Liver (tissue), 9 donors: ENCODE data around the gene FAM185A. TPM values are rescaled to one million over a fixed set of nuclear protein-coding genes. Genes with fewer than 3 reads are reported as not detected.
A peak's percentile ranks its signal among the peaks of the same experiment; 100 is the strongest.

Source experiments
- DNase-seq: peaks from one replicate; pipeline ENCODE4 v3.0.0-alpha.2; 2017; ENCODE audit warnings: low spot score
- H3K27ac ChIP-seq, 2 donors: one replicate each; pipeline ENCODE4 v1.7.0; 2013; ENCODE audit warnings: inconsistent platforms in 2 of 2, low read length in 2 of 2, control low read depth in 1 of 2, low read depth in 1 of 2, mild to moderate bottlenecking in 1 of 2
- H3K27me3 ChIP-seq, 4 donors: one replicate each; pipeline versions ENCODE4 v1.6.1 to v1.7.0; 2013; ENCODE audit warnings: low read length in 3 of 4, inconsistent platforms in 1 of 4, mild to moderate bottlenecking in 1 of 4, moderate library complexity in 1 of 4; ENCODE audit not compliant: control insufficient read depth in 4 of 4, insufficient read depth in 4 of 4
- H3K36me3 ChIP-seq, 4 donors: one replicate each; pipeline versions ENCODE4 v1.6.1 to v1.7.0; 2013; ENCODE audit warnings: low read length in 3 of 4, mild to moderate bottlenecking in 3 of 4, low read depth in 1 of 4, moderate library complexity in 1 of 4; ENCODE audit not compliant: control insufficient read depth in 4 of 4, insufficient read depth in 3 of 4
- H3K4me1 ChIP-seq, 4 donors: one replicate each; pipeline versions ENCODE4 v1.6.1 to v1.7.0; 2013; ENCODE audit warnings: low read length in 3 of 4, mild to moderate bottlenecking in 3 of 4, moderate library complexity in 1 of 4; ENCODE audit not compliant: control insufficient read depth in 4 of 4, insufficient read depth in 4 of 4
- H3K4me3 ChIP-seq, 3 donors: one replicate each; pipeline versions ENCODE4 v1.6.1 to v1.7.0; 2013; ENCODE audit warnings: low read length in 3 of 3, control low read depth in 1 of 3, low read depth in 1 of 3, mild to moderate bottlenecking in 1 of 3
- H3K9ac ChIP-seq, 2 donors: one replicate each; pipeline ENCODE4 v1.7.0; 2013; ENCODE audit warnings: low read length in 2 of 2, mild to moderate bottlenecking in 2 of 2, moderate library complexity in 2 of 2, control low read depth in 1 of 2, low read depth in 1 of 2
- H3K9me3 ChIP-seq, 4 donors: one replicate each; pipeline versions ENCODE4 v1.6.1 to v1.7.0; 2013; ENCODE audit warnings: low read length in 3 of 4; ENCODE audit not compliant: control insufficient read depth in 4 of 4
- ATF3 ChIP-seq: IDR thresholded peaks from 2 replicates; pipeline ENCODE4 v1.6.1; 2016; ENCODE audit warnings: antibody characterized with exemption
- EGR1 ChIP-seq, 2 donors: IDR thresholded peaks; 2 replicates each; pipeline ENCODE4 v1.6.1; 2016 to 2018; ENCODE audit warnings: antibody characterized with exemption in 2 of 2, low read depth in 2 of 2
- FOXA1 ChIP-seq: IDR thresholded peaks from 2 replicates; pipeline ENCODE4 v1.6.1; 2016; ENCODE audit warnings: antibody characterized with exemption
- FOXA2 ChIP-seq: IDR thresholded peaks from 2 replicates; pipeline ENCODE4 v1.6.1; 2016; ENCODE audit warnings: antibody characterized with exemption
- GABPA ChIP-seq, 2 donors: IDR thresholded peaks in 1 of 2; conservative IDR thresholded peaks in 1 of 2; 2 replicates each; pipeline ENCODE4 v1.6.1; 2016; ENCODE audit warnings: antibody characterized with exemption in 2 of 2, mild to moderate bottlenecking in 1 of 2, moderate library complexity in 1 of 2
- HNF4A ChIP-seq, 2 donors: conservative IDR thresholded peaks; 2 replicates each; pipeline ENCODE4 v1.6.1; 2016; ENCODE audit warnings: antibody characterized with exemption in 2 of 2, mild to moderate bottlenecking in 2 of 2
- HNF4G ChIP-seq: IDR thresholded peaks from 2 replicates; pipeline ENCODE4 v1.6.1; 2016; ENCODE audit warnings: antibody characterized with exemption
- JUND ChIP-seq, 2 donors: IDR thresholded peaks; 2 replicates each; pipeline ENCODE4 v1.6.1; 2016; ENCODE audit warnings: antibody characterized with exemption in 2 of 2
- NR2F2 ChIP-seq: IDR thresholded peaks from 2 replicates; pipeline ENCODE4 v1.6.1; 2016; ENCODE audit warnings: antibody characterized with exemption
- RAD21 ChIP-seq, 2 donors: IDR thresholded peaks; 2 replicates each; pipeline ENCODE4 v1.6.1; 2016; ENCODE audit warnings: antibody characterized with exemption in 2 of 2, mild to moderate bottlenecking in 2 of 2
- RXRA ChIP-seq, 2 donors: IDR thresholded peaks; 2 replicates each; pipeline ENCODE4 v1.6.1; 2017 to 2018; ENCODE audit warnings: antibody characterized with exemption in 2 of 2, mild to moderate bottlenecking in 1 of 2
- TAF1 ChIP-seq: conservative IDR thresholded peaks from 2 replicates; pipeline ENCODE4 v1.6.1; 2016; ENCODE audit warnings: antibody characterized with exemption, mild to moderate bottlenecking
- YY1 ChIP-seq: IDR thresholded peaks from 2 replicates; pipeline ENCODE4 v1.6.1; 2016; ENCODE audit warnings: antibody characterized with exemption, mild to moderate bottlenecking
- ZBTB33 ChIP-seq: IDR thresholded peaks from 2 replicates; pipeline ENCODE4 v1.6.1; 2016; ENCODE audit warnings: antibody characterized with exemption
- WGBS: extraction: QIAGEN DNeasy Blood & Tissue Kit; methylation state at CpG from one replicate; pipeline ENCODE4 v1.1.7; 2013; 5-methylcytosine and 5-hydroxymethylcytosine counted together
- polyA plus RNA-seq, 2 donors: library from polyadenylated mRNA; stranded (reverse) in 1 of 2; unstranded in 1 of 2; fragments of 200-250 nt in 1 of 2; fragments of >200 nt in 1 of 2; fragmentation: Nextera tagmentation in 1 of 2; extraction: Ambion mirVana in 1 of 2; gene quantifications; one replicate each; pipeline versions ENCODE4 v1.2.1 to v1.2.3, GENCODE V29; 2013 to 2015
- total RNA-seq, 2 donors: library from RNA; depleted of rRNA; stranded (reverse); fragments of >200 nt; gene quantifications; one replicate each; pipeline ENCODE4 v1.2.3, GENCODE V29; 2014
- TF ChIP-seq, protein P1 (sequence below): IDR thresholded peaks from 2 replicates; pipeline ENCODE4 v1.6.1; 2016; ENCODE audit warnings: antibody characterized with exemption
- donor health status: healthy.
- donor health status: healthy.
- donor health status: healthy.
- donor health status: healthy.
- donor health status: healthy.

The FAM185A gene
- total and polyA plus RNA-seq, 4 donors = 6.3 to 20.7 (median 7.3) TPM

GRCh38 chr7:102829075-102829474 lies 80.3 kb downstream of the FAM185A start:
- Histone ChIP-seq H3K4me1 (no peaks in the 10 kb centered on the region), H3K27me3 (no peaks in the 10 kb centered on the region), H3K4me3 (no peak overlapping the region), H3K36me3 (peaks cover 0 to 11% (median 9%) of the 10 kb centered on the region in 4 donors), H3K9ac (no peak overlapping the region), H3K27ac (no peak overlapping the region), H3K9me3 (no peaks in the 10 kb centered on the region)
- TF ChIP-seq HNF4A (conservative IDR thresholded peaks at IDR 0.05) (no peak), EGR1 (IDR thresholded peaks at IDR 0.05; ENCODE audit: low read depth in 2 of 2) (no peak), RXRA (IDR thresholded peaks at IDR 0.05) (no peak)
- WGBS = 99% methylated on average over 3 of the region's 3 CpGs
- DNase-seq = no peak

GRCh38 chr7:102830197-102830596 lies 81.4 kb downstream of the FAM185A start:
- H3K27ac ChIP-seq = no peak overlapping the region
- no peaks in the 10 kb centered on the region for H3K4me1 ChIP-seq
- TF ChIP-seq HNF4A (conservative IDR thresholded peaks at IDR 0.05) (no peak), TAF1 (no peak), GABPA (IDR thresholded peaks at IDR 0.05 in 1 of 2, conservative IDR thresholded peaks at IDR 0.05 in 1 of 2) (no peak), FOXA1 (no peak), YY1 (no peak), RXRA (IDR thresholded peaks at IDR 0.05) (no peak), NR2F2 (no peak), HNF4G (no peak), JUND (IDR thresholded peaks at IDR 0.05) (no peak), ZBTB33 (no peak), ATF3 (no peak)
- TF ChIP-seq, protein P1, sequence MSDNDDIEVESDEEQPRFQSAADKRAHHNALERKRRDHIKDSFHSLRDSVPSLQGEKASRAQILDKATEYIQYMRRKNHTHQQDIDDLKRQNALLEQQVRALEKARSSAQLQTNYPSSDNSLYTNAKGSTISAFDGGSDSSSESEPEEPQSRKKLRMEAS = no peak
- H3K4me3 ChIP-seq = no peak overlapping the region
- no peaks in the 10 kb centered on the region for H3K9me3 ChIP-seq
- DNase-seq = no peak
- no peak overlapping the region for H3K9ac ChIP-seq
- H3K36me3 ChIP-seq = peaks cover 0 to 11% (median 9%) of the 10 kb centered on the region in 4 donors
- WGBS = 85% methylated on average over 2 of the region's 2 CpGs
- H3K27me3 ChIP-seq = no peaks in the 10 kb centered on the region

DNA sequence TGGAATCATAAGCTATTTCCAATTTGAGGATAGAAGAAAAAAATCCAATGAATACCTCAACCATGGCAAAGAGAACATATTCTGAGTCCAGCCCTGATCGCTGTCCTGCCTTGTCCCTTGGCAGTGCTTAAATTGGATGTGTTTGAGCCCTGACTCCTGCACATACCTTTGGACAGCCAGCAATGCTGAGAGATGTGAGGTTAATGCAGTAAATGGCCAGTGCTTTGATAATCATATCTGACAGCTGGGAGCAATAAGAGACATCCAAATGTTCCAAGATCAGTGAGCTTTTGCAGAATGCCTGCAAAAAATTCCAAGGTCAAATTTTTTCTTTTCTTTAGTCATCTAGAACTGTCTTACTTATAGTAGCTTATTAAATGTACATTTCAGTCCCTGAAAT lies 83.9 kb downstream of the FAM185A start:
- Histone ChIP-seq H3K4me1 (no peaks in the 10 kb centered on the region), H3K9me3 (no peaks in the 10 kb centered on the region), H3K27ac (no peak overlapping the region), H3K4me3 (no peak overlapping the region), H3K27me3 (no peaks in the 10 kb centered on the region), H3K9ac (no peak overlapping the region), H3K36me3 (peaks cover 0 to 11% (median 6%) of the 10 kb centered on the region in 4 donors)
- no peak for TF ChIP-seq FOXA1
- TF ChIP-seq NR2F2 = peak; percentile 9
- WGBS = 88% methylated on average over 1 of the region's 1 CpG
- no peak for DNase-seq

DNA sequence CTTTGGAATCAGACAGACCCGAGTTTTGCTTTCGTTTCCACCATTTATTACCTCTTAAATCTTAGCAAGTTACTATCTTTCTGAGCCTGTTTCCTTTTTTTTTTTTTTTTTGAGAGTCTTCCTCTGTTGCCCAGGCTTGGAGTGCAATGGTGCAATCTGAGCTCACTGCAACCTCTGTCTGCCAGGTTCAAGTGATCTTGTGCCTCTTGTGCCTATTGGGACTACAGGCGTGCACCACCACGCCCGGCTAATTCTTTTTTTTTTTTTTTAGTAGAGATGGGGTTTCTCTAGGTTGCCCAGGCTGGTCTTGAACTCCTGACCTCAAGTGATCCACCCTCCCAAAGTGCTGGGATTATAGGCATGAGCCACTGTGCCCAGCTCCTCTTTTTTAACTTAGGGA lies 84.5 kb downstream of the FAM185A start:
- H3K9me3 ChIP-seq = no peaks in the 10 kb centered on the region
- H3K27ac ChIP-seq = no peak overlapping the region
- H3K27me3 ChIP-seq = no peaks in the 10 kb centered on the region
- H3K4me1 ChIP-seq = no peaks in the 10 kb centered on the region
- TF ChIP-seq ZBTB33 (no peak), GABPA (IDR thresholded peaks at IDR 0.05 in 1 of 2, conservative IDR thresholded peaks at IDR 0.05 in 1 of 2) (no peak), FOXA2 (no peak), RAD21 (IDR thresholded peaks at IDR 0.05) (no peak), ATF3 (no peak), JUND (IDR thresholded peaks at IDR 0.05) (no peak), HNF4A (conservative IDR thresholded peaks at IDR 0.05) (no peak), FOXA1 (no peak)
- TF ChIP-seq, protein P1 = no peak
- no peak for DNase-seq
- no peak overlapping the region for H3K9ac ChIP-seq
- no peak overlapping the region for H3K4me3 ChIP-seq
- WGBS = 86% methylated on average over 5 of the region's 5 CpGs
- peaks cover 0 to 11% (median 7%) of the 10 kb centered on the region in 4 donors for H3K36me3 ChIP-seq
